ENCODE measurements around the gene PRKCA. TPM values are rescaled to one million over a fixed set of nuclear protein-coding genes. Genes with fewer than 3 reads are reported as not detected.

PRKCA gene
- total and polyA plus RNA-seq, 10 of the 15 experiments (the other 5 are each of a cell fraction or from before 2014, with no cell fraction given), result 0.11 to 14.6 (median 0.72) TPM

DNA sequence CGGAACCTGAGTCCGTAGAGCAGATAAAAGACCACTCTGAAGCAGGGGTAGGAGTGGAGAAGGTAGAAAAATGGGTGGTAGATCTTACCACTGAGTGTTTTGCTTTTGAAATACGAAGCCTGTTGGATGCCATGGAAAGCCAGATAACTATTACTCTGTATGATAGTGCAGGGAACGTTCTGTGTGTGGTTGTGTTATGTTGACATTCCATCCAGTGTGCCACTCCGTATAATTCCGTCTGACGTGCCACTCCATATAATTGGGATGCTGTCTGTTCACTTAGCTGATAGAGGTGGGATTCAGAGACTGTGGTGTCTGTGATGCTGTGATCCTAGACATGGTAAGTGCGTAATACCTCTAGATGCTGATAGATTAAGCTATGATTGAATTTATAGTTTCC lies 269.3 kb downstream of the PRKCA start:
- CTCF ChIA-PET, result interaction anchor here (1.6 kb wide), 1 partner anchor 317 kb away, joined by 3 read pairs; no protein-coding TSS in a partner anchor
- RAD21 ChIA-PET (ENCODE audit: unreplicated experiment), result no interaction called here
- POLR2A ChIA-PET, result no interaction called here
- no peaks in the 10 kb centered on the region for H4K20me1 ChIP-seq (ENCODE audit: control insufficient read depth, insufficient read depth)
- no peak overlapping the region for H3K4me3 ChIP-seq
- ATAC-seq (no peak), FAIRE-seq (no peak), DNase-seq (ENCODE audit: low read depth, low spot score) (no peak)
- no peak overlapping the region for H3K27ac ChIP-seq (ENCODE audit: control insufficient read depth, insufficient read depth)
- SMC1A ChIA-PET (ENCODE audit: uncharacterized antibody, unreplicated experiment), result no interaction called here
- 31% methylated on average over 8 of the region's 8 CpGs for WGBS (ENCODE audit: insufficient coverage, insufficient replicate concordance, low lambda C conversion rate, missing lambda C conversion rate)
- H3K4me2 ChIP-seq (ENCODE audit: control insufficient read depth, insufficient read depth), result no peak overlapping the region
- in situ Hi-C loops (cut with MboI) (no loop called here), intact Hi-C loops (cut with micrococcal nuclease; ENCODE audit: unreplicated experiment) (no loop called here)
- no peaks in the 10 kb centered on the region for H3K4me1 ChIP-seq (ENCODE audit: control insufficient read depth, insufficient read depth, low read length)
- H2AFZ ChIP-seq (ENCODE audit: control insufficient read depth, low read depth, low read length), result no peak overlapping the region
- H3K79me2 ChIP-seq (ENCODE audit: control insufficient read depth, insufficient read depth, low read length), result no peaks in the 10 kb centered on the region
- H3K27me3 ChIP-seq (replicated peaks in 1 of 2; ENCODE audit: control insufficient read depth in 2 of 2, insufficient read depth in 2 of 2, low read length in 1 of 2), result no peaks in the 10 kb centered on the region
- H3K9me3 ChIP-seq (replicated peaks; ENCODE audit: control insufficient read depth, insufficient read depth, low read length), result peaks cover 2% of the 10 kb centered on the region; the same call in 1 of the 3 replicates
- TF ChIP-seq TARDBP (IDR thresholded peaks at IDR 0.05; ENCODE audit: borderline replicate concordance) (no peak), BCL11A (IDR thresholded peaks at IDR 0.05; ENCODE audit: low read depth, low read length) (no peak), CBX5 (IDR thresholded peaks at IDR 0.05; ENCODE audit: low read depth) (no peak), BACH1 (IDR thresholded peaks at IDR 0.05; ENCODE audit: borderline replicate concordance) (no peak), RAD21 (IDR thresholded peaks at IDR 0.05; ENCODE audit: insufficient read depth, low read depth, low read length) (no peak), CBFB (IDR thresholded peaks at IDR 0.05; ENCODE audit: low read depth) (no peak), MYC (IDR thresholded peaks at IDR 0.05; ENCODE audit: insufficient read depth, insufficient read length, insufficient replicate concordance, low read length, severe bottlenecking) (no peak), GATAD2B (conservative IDR thresholded peaks at IDR 0.05; ENCODE audit: low read depth) (no peak), KLF5 (IDR thresholded peaks at IDR 0.05; ENCODE audit: partially characterized antibody) (no peak)
- no peaks in the 10 kb centered on the region for H3K36me3 ChIP-seq (ENCODE audit: control insufficient read depth in 2 of 2, insufficient read depth in 2 of 2, low read length in 1 of 2)
- no TSS peak for BruUV-seq (replicated peaks)
- no peak overlapping the region for H3K9ac ChIP-seq (ENCODE audit: control insufficient read depth, insufficient read depth, low read length)

Data from GM12878 (cell line).